HG02678 (cell line): Measurements from ENCODE around the gene TMEM165.

Experiments
- ATAC-seq: cut with Tn5 transposase; IDR thresholded peaks from one replicate; pipeline ENCODE4 v1.9.1; 2021; ENCODE audit warnings: mild to moderate bottlenecking, moderate library complexity; ENCODE audit not compliant: unreplicated experiment

Gene TMEM165

GRCh38 chr4:55405073-55405472, 9.3 kb downstream of the TMEM165 start:
- no peak for ATAC-seq

GRCh38 chr4:55406545-55406944, 10.8 kb downstream of the TMEM165 start:
- ATAC-seq, result no peak

- no peak for ATAC-seq
Measured at GRCh38 chr4:55407119-55407518, 11.4 kb downstream of the TMEM165 start.

- no peak for ATAC-seq
Measured at GRCh38 chr4:55407764-55408163, 12.0 kb downstream of the TMEM165 start.

- peak; percentile 65 for ATAC-seq
Measured at GRCh38 chr4:55409468-55410171, 13.9 kb downstream of the TMEM165 start.

GRCh38 chr4:55410431-55410830, 14.7 kb downstream of the TMEM165 start:
- ATAC-seq, result no peak

- ATAC-seq, result no peak
Measured at GRCh38 chr4:55411621-55412020, 15.9 kb downstream of the TMEM165 start.

- ATAC-seq, result no peak
Measured at GRCh38 chr4:55416176-55416575, 20.4 kb downstream of the TMEM165 start.

- ATAC-seq, result no peak
Measured at GRCh38 chr4:55424791-55425190, 29.0 kb downstream of the TMEM165 start.

- ATAC-seq, result no peak
Measured at GRCh38 chr4:55431710-55432336, 36.1 kb downstream of the TMEM165 start.

GRCh38 chr4:55435141-55435841, 39.5 kb downstream of the TMEM165 start:
- peak; percentile 69 for ATAC-seq

GRCh38 chr4:55437356-55437796, 41.6 kb downstream of the TMEM165 start:
- ATAC-seq, result no peak

GRCh38 chr4:55437823-55438222, 42.1 kb downstream of the TMEM165 start:
- ATAC-seq, result no peak

- no peak for ATAC-seq
Measured at GRCh38 chr4:55438314-55438713, 42.6 kb downstream of the TMEM165 start.

GRCh38 chr4:55439023-55439422, 43.3 kb downstream of the TMEM165 start:
- no peak for ATAC-seq

GRCh38 chr4:55440786-55441185, 45.0 kb downstream of the TMEM165 start:
- ATAC-seq, result no peak

GRCh38 chr4:55442541-55442940, 46.8 kb downstream of the TMEM165 start:
- no peak for ATAC-seq

- no peak for ATAC-seq
Measured at GRCh38 chr4:55444827-55445226, 49.1 kb downstream of the TMEM165 start.

- no peak for ATAC-seq
Measured at GRCh38 chr4:55445921-55446577, 50.3 kb downstream of the TMEM165 start.

- ATAC-seq, result no peak
Measured at GRCh38 chr4:55446578-55446922, 50.8 kb downstream of the TMEM165 start.

GRCh38 chr4:55447108-55447708, 51.5 kb downstream of the TMEM165 start:
- no peak for ATAC-seq
